GM12875 (cell line): ENCODE measurements around the gene P3H3.

Experiments used
- H3K4me3 ChIP-seq: one replicate; pipeline ENCODE4 v1.5.1; 2011; ENCODE audit warnings: low read depth, low read length, control low read depth
- TF ChIP-seq, protein P1 (sequence below): IDR thresholded peaks from 2 replicates; pipeline ENCODE4 v1.5.1; 2011; ENCODE audit warnings: low read depth, mild to moderate bottlenecking, control low read depth, inconsistent platforms, low read length, moderate library complexity, borderline replicate concordance; ENCODE audit not compliant: insufficient read depth

The P3H3 gene

DNA sequence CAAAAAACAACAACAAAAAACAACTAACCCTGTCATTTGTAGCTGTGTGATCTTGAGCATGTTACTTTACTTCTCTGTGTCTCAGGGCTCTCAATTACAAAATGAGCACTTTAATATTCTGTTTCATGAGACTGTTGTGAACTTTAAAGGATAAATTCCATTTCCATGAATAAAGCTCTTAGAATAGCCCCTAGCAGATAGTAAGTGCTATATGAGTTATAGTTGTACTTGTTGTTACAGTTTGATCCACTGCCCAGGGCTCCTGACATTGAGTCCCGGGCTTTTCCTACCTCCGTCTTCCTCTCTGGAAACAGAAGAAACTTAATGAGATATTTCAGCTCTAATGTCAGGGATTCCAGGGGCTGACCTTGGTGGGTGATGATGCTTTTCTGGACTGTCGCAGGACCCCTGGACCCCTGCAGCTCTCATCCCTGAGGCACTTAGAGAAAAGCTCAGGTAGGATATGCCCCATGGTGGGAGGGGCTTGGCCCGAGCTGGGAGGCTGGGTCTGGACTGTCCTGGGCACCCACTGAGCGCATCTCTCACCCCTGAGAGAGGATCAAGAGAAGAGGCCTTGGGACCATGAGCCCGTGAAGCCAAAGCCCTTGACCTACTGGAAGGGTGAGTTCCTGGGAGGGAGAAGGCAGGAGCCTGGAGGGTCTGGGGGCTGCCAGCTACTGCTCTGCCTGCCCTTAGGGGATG lies 5.1 kb downstream of the P3H3 start:
- TF ChIP-seq, protein P1, sequence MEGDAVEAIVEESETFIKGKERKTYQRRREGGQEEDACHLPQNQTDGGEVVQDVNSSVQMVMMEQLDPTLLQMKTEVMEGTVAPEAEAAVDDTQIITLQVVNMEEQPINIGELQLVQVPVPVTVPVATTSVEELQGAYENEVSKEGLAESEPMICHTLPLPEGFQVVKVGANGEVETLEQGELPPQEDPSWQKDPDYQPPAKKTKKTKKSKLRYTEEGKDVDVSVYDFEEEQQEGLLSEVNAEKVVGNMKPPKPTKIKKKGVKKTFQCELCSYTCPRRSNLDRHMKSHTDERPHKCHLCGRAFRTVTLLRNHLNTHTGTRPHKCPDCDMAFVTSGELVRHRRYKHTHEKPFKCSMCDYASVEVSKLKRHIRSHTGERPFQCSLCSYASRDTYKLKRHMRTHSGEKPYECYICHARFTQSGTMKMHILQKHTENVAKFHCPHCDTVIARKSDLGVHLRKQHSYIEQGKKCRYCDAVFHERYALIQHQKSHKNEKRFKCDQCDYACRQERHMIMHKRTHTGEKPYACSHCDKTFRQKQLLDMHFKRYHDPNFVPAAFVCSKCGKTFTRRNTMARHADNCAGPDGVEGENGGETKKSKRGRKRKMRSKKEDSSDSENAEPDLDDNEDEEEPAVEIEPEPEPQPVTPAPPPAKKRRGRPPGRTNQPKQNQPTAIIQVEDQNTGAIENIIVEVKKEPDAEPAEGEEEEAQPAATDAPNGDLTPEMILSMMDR: no peak
- no peak overlapping the region for H3K4me3 ChIP-seq

DNA sequence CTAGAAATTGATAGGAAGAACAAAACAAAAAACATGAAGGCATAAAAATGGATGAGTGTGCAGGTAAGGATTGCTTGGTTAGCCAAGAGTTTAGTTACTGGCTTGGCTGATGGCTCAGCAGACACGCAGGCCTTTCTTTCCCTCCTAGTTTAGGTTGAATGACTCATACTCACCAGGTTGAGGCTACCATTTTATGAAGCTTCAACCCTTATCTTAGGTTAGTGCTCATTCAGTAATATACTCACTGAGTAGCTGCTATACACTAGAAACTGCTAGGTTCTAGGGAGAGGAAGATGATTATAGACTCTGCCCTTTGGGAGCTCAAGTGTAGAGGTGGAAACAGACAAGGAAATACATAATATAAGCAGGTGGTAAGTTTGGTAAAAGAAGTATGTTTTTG lies 6.0 kb downstream of the P3H3 start:
- TF ChIP-seq, protein P1: no peak
- H3K4me3 ChIP-seq: no peak overlapping the region

DNA sequence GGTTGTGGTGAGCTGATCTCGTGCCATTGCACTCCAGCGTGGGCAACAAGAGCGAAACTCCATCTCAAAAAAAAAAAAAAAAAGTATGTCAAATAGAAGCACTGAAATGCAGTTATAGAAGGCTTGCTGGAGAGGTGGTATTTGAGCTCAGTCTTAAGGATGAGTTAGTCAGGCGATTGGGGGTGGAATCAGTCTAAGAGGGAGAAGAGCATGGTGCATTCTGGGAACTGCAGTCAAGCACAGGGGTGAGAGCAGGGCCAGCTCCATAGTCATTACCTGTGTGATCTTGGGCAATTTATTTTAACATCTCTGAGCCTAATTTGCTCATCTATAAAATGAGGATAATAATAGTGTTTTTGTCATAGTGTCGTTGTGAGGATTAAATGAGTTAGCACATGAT lies 6.7 kb downstream of the P3H3 start:
- TF ChIP-seq, protein P1: no peak
- H3K4me3 ChIP-seq: no peak overlapping the region

DNA sequence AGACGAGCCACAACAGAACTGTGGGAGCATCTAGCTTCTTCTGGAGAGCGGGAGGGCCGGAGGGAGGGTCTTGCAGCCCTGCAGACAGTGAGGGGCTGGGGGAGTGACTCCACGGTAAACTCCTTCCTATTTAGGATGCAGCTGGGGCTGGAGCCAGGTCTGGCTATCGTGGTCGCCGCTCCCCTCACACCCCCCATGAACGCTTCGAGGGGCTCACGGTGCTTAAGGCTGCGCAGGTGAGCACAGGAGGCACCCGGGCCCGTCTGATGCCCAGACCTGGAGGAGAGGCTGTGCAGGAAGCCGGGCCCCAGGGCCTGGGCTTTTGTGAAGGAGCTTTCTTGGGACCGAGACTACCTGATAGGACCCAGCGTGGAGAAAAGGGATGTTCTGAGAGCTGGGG lies 8.6 kb downstream of the P3H3 start:
- TF ChIP-seq, protein P1: no peak
- H3K4me3 ChIP-seq: no peak overlapping the region

DNA sequence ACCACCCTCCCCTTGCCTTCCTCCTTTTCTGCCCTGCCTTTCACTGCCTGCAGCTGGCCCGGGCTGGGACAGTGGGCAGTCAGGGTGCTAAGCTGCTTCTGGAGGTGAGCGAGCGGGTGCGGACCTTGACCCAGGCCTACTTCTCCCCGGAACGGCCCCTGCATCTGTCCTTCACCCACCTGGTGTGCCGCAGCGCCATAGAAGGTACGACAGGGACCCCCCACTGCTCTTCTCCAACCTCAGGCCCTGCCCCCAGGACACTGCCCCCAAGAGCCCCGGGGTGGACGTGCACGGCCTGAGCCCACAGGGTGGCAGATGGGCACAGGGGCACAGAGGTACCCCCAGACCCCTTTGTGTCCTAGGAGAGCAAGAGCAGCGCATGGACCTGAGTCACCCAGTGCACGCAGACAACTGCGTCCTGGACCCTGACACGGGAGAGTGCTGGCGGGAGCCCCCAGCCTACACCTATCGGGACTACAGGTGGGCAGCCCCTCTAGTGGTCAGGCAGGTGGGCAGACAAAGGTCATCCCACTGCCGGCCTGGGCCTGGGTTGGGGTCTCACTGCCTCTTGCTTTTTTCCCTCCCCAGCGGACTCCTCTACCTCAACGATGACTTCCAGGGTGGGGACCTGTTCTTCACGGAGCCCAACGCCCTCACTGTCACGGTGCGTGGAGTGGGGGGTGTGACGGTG lies 9.3 kb downstream of the P3H3 start:
- TF ChIP-seq, protein P1: no peak
- H3K4me3 ChIP-seq: no peak overlapping the region

DNA sequence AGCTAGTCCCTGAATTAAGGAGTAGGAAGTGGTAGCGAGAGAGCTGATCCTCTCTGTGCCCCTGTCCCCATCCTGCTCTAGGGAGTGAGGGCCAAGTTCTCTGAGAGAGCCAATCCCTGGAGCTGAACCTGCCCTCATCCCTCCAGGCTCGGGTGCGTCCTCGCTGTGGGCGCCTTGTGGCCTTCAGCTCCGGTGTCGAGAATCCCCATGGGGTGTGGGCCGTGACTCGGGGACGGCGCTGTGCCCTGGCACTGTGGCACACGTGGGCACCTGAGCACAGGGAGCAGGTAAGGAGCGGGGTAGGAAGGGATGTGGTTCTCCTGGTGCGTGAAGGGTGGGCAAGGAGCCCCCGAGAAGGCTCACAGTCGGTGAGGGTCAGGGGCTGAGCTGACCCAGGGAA lies 10.6 kb downstream of the P3H3 start:
- TF ChIP-seq, protein P1: no peak
- no peak overlapping the region for H3K4me3 ChIP-seq

DNA sequence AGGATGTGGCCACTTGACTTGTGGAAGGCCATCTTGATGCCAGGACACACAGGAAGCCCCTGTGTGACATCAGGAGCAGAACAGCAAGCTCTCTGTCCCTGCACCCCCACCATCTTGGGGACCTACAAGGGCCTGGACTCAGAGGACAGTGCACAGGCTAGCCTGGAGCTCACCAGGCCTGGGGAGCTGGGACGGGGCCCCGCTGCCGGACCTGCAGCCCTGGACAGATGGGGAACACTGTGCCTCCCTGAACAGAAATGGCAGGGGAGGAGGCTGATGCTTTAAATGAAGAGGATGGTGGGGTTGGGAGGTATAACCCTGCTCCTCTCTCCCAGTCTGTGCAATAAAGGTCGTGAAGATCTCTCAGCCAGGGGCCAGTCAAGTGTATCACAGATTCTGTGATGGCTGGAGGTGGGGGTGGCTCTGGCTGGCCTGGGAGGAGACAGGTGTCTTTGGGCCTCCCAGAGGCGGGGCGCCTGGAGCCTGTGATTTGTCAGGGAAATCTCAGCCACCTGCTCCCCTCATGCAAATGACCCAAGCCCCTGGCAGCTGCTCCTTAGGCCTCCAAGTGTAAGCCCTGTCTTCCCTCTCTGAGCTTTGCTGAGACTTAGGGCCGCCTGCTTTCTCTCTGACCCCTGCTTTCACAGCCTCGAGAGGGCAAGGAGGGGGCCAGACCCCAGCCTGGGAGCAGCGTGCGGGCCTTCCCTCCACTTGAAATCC lies 11.4 kb downstream of the P3H3 start:
- TF ChIP-seq, protein P1: no peak
- no peak overlapping the region for H3K4me3 ChIP-seq
